H1 (cell line): ENCODE data around the gene ACAP1. TPM values are rescaled to one million over a fixed set of nuclear protein-coding genes. Genes with fewer than 3 reads are reported as not detected.

Experiments
- CTCF ChIA-PET: fragments of 300-600 bp; sonication (Branson Sonifier 250); formaldehyde crosslinking; loops from one replicate; lab custom pipeline; 2021; ENCODE audit not compliant: partially characterized antibody; lab: Charles Lee
- POLR2A ChIA-PET: fragments of 300-600 bp; sonication (Branson Sonifier 250); formaldehyde crosslinking; loops from one replicate; lab custom pipeline; 2021; ENCODE audit warnings: inconsistent platforms; ENCODE audit not compliant: partially characterized antibody; lab: Charles Lee
- DNase-seq, 2 experiments: peaks; one replicate each; pipeline versions ENCODE4 v3.0.0 to v3.0.0-alpha.2; 2010 to 2022; ENCODE audit warnings: low spot score in 2 of 2, low read depth in 1 of 2, mixed read lengths in 1 of 2
- FAIRE-seq: peaks from 2 replicates; lab custom pipeline; 2011; peaks lifted over from hg19 to GRCh38; lab: Jason Lieb, UNC
- H2AFZ ChIP-seq: 2 replicates; pipeline ENCODE4 v1.8.1; 2012; ENCODE audit warnings: low read length, inconsistent platforms
- H2AK5ac ChIP-seq: 2 replicates; pipeline ENCODE4 v1.6.1; 2013; ENCODE audit warnings: low read depth, low read length
- H2BK120ac ChIP-seq: replicated peaks from 2 replicates; pipeline ENCODE3; 2013; ENCODE audit warnings: low read depth, low read length, inconsistent platforms
- H2BK12ac ChIP-seq: 2 replicates; pipeline ENCODE4 v1.6.1; 2013; ENCODE audit warnings: low read depth, low read length
- H2BK15ac ChIP-seq: 2 replicates; pipeline ENCODE4 v1.6.1; 2013; ENCODE audit warnings: low read length
- H2BK20ac ChIP-seq: 2 replicates; pipeline ENCODE4 v1.6.1; 2013; ENCODE audit warnings: low read length
- H2BK5ac ChIP-seq: 2 replicates; pipeline ENCODE4 v1.6.1; 2013; ENCODE audit warnings: low read depth, low read length
- H3K14ac ChIP-seq: 2 replicates; pipeline ENCODE4 v1.6.1; 2013; ENCODE audit warnings: inconsistent platforms; ENCODE audit not compliant: insufficient read length
- H3K18ac ChIP-seq: 2 replicates; pipeline ENCODE4 v1.6.1; 2013; ENCODE audit warnings: low read length; ENCODE audit errors: extremely low read depth
- H3K23ac ChIP-seq: 2 replicates; pipeline ENCODE4 v1.6.1; 2013; ENCODE audit warnings: inconsistent platforms; ENCODE audit not compliant: insufficient read length
- H3K23me2 ChIP-seq: 2 replicates; pipeline ENCODE4 v1.6.1; 2013; ENCODE audit warnings: low read depth, low read length
- H3K27ac ChIP-seq: 2 replicates; pipeline ENCODE4 v1.6.1; 2011; ENCODE audit warnings: low read depth, low read length, inconsistent platforms
- H3K27me3 ChIP-seq, 4 experiments: replicated peaks in 1 of 4; 1 replicate in 1 of 4; 2 replicates in 3 of 4; pipeline versions ENCODE4 v1.6.1 to v1.8.1; 2011 to 2013; ENCODE audit warnings: low read length in 3 of 4, mild to moderate bottlenecking in 3 of 4, inconsistent platforms in 2 of 4, mixed read lengths in 2 of 4, moderate library complexity in 1 of 4; ENCODE audit not compliant: control insufficient read depth in 3 of 4, insufficient read depth in 3 of 4; ENCODE audit errors: extremely low read depth in 1 of 4
- H3K36me3 ChIP-seq, 4 experiments: 2 replicates each; pipeline versions ENCODE4 v1.6.1 to v1.8.1; 2011 to 2013; ENCODE audit warnings: mild to moderate bottlenecking in 4 of 4, low read length in 3 of 4, moderate library complexity in 2 of 4, control low read depth in 1 of 4, inconsistent platforms in 1 of 4; ENCODE audit not compliant: insufficient read depth in 4 of 4, control insufficient read depth in 2 of 4
- H3K4ac ChIP-seq: replicated peaks from 2 replicates; pipeline ENCODE3; 2013; ENCODE audit warnings: low read length, low read depth, mixed read lengths, inconsistent platforms; ENCODE audit not compliant: insufficient read length
- H3K4me1 ChIP-seq, 4 experiments: replicated peaks in 1 of 4; 1 replicate in 1 of 4; 2 replicates in 3 of 4; pipeline versions ENCODE4 v1.6.1 to v1.8.1; 2011 to 2013; ENCODE audit warnings: low read length in 3 of 4, inconsistent platforms in 2 of 4, mixed read lengths in 1 of 4; ENCODE audit not compliant: insufficient read depth in 4 of 4, control insufficient read depth in 3 of 4
- H3K4me2 ChIP-seq, 2 experiments: 2 replicates each; pipeline versions ENCODE4 v1.6.1 to v1.8.1; 2011 to 2013; ENCODE audit warnings: low read depth in 2 of 2, low read length in 2 of 2, control low read depth in 1 of 2, inconsistent platforms in 1 of 2, mild to moderate bottlenecking in 1 of 2; ENCODE audit not compliant: insufficient read depth in 1 of 2
- H3K4me3 ChIP-seq, 4 experiments: fragments of 200-600, 300-600 bp in 1 of 4; sonication (generic), shearing (Covaris generic), sonication (Bioruptor Twin) in 1 of 4; 2 replicates each; pipeline versions ENCODE4 v1.5.1 to v1.8.1; 2011 to 2016; ENCODE audit warnings: low read length in 4 of 4, low read depth in 3 of 4, control low read depth in 2 of 4, inconsistent platforms in 2 of 4, mild to moderate bottlenecking in 2 of 4, mixed read lengths in 1 of 4, moderate library complexity in 1 of 4; ENCODE audit not compliant: insufficient read depth in 2 of 4; ENCODE audit errors: extremely low read depth in 1 of 4
- H3K56ac ChIP-seq: replicated peaks from 2 replicates; pipeline ENCODE3; 2013; ENCODE audit warnings: low read depth, mild to moderate bottlenecking, mixed read lengths, low read length, inconsistent platforms; ENCODE audit not compliant: insufficient read length
- H3K79me1 ChIP-seq: 2 replicates; pipeline ENCODE4 v1.6.1; 2013; ENCODE audit warnings: low read depth, low read length, control low read depth
- H3K79me2 ChIP-seq, 2 experiments: 2 replicates each; pipeline versions ENCODE4 v1.6.1 to v1.8.1; 2012 to 2013; ENCODE audit warnings: low read length in 2 of 2, mild to moderate bottlenecking in 2 of 2, inconsistent platforms in 1 of 2; ENCODE audit not compliant: insufficient read depth in 2 of 2, control insufficient read depth in 1 of 2
- H3K9ac ChIP-seq, 4 experiments: replicated peaks in 1 of 4; 1 replicate in 1 of 4; 2 replicates in 3 of 4; pipeline versions ENCODE4 v1.6.1 to v1.8.1; 2011 to 2013; ENCODE audit warnings: low read depth in 3 of 4, low read length in 3 of 4, control low read depth in 2 of 4, mild to moderate bottlenecking in 2 of 4, moderate library complexity in 2 of 4, inconsistent platforms in 1 of 4; ENCODE audit errors: extremely low read depth in 1 of 4
- H3K9me3 ChIP-seq, 2 experiments: 2 replicates each; pipeline versions ENCODE4 v1.6.1 to v1.8.1; 2012 to 2013; ENCODE audit warnings: mild to moderate bottlenecking in 2 of 2, moderate library complexity in 2 of 2, control low read depth in 1 of 2, inconsistent platforms in 1 of 2, low read depth in 1 of 2, low read length in 1 of 2, mixed read lengths in 1 of 2; ENCODE audit not compliant: insufficient read depth in 2 of 2
- H4K20me1 ChIP-seq, 2 experiments: replicated peaks in 1 of 2; 2 replicates each; pipeline versions ENCODE3 to v1.8.1; 2011 to 2013; ENCODE audit warnings: inconsistent platforms in 2 of 2, low read length in 2 of 2, mild to moderate bottlenecking in 1 of 2; ENCODE audit not compliant: insufficient read depth in 2 of 2, control insufficient read depth in 1 of 2
- H4K5ac ChIP-seq: 2 replicates; pipeline ENCODE4 v1.6.1; 2013; ENCODE audit warnings: low read length, low read depth, mixed read lengths, inconsistent platforms; ENCODE audit not compliant: insufficient read length
- H4K8ac ChIP-seq: 2 replicates; pipeline ENCODE4 v1.8.0; 2013; ENCODE audit warnings: mild to moderate bottlenecking, moderate library complexity, low read length, inconsistent platforms; ENCODE audit not compliant: insufficient read depth; ENCODE audit errors: extremely low read depth
- H4K91ac ChIP-seq: replicated peaks from 2 replicates; pipeline ENCODE3; 2013; ENCODE audit warnings: low read length, mixed read lengths, inconsistent platforms; ENCODE audit not compliant: insufficient read length
- CBX8 ChIP-seq: fragments of 300-800, 300-1000 bp; sonication (generic); IDR thresholded peaks from 2 replicates; pipeline ENCODE4 v1.7.1; 2016; ENCODE audit warnings: low read depth, low read length, borderline replicate concordance
- CREB1 ChIP-seq: IDR thresholded peaks from 2 replicates; pipeline ENCODE4 v1.6.1; 2012; ENCODE audit warnings: inconsistent platforms
- CTBP2 ChIP-seq: IDR thresholded peaks from 2 replicates; pipeline ENCODE4 v1.7.0; 2011; ENCODE audit warnings: borderline replicate concordance, mild to moderate bottlenecking, moderate library complexity, mixed read lengths, low read length; ENCODE audit not compliant: insufficient read depth, insufficient read length
- EP300 ChIP-seq, 2 experiments: IDR thresholded peaks; 1 replicate in 1 of 2; 2 replicates in 1 of 2; pipeline ENCODE4 v1.6.1; 2011 to 2012; ENCODE audit warnings: low read depth in 2 of 2, low read length in 2 of 2, mild to moderate bottlenecking in 2 of 2, borderline replicate concordance in 1 of 2, inconsistent platforms in 1 of 2, moderate library complexity in 1 of 2
- POLR2AphosphoS5 ChIP-seq: IDR thresholded peaks from 2 replicates; pipeline ENCODE4 v1.6.1; 2011; ENCODE audit warnings: low read depth, low read length
- RAD21 ChIP-seq, 2 experiments: IDR thresholded peaks in 1 of 2; conservative IDR thresholded peaks in 1 of 2; 2 replicates each; pipeline ENCODE4 v1.6.1; 2011; ENCODE audit warnings: low read depth in 2 of 2, low read length in 2 of 2, improper control_type of control experiment in 1 of 2, inconsistent platforms in 1 of 2, mild to moderate bottlenecking in 1 of 2, moderate library complexity in 1 of 2
- SP1 ChIP-seq: IDR thresholded peaks from 2 replicates; pipeline ENCODE4 v1.6.1; 2011; ENCODE audit warnings: low read depth, low read length
- SP2 ChIP-seq: IDR thresholded peaks from 2 replicates; pipeline ENCODE4 v1.6.1; 2012; ENCODE audit warnings: mild to moderate bottlenecking, low read length, inconsistent platforms
- TAF7 ChIP-seq: optimal IDR thresholded peaks from 2 replicates; pipeline ENCODE3; 2011; ENCODE audit warnings: low read depth, mild to moderate bottlenecking, inconsistent platforms, low read length, moderate library complexity, borderline replicate concordance
- TEAD4 ChIP-seq: IDR thresholded peaks from 2 replicates; pipeline ENCODE4 v1.6.1; 2012; ENCODE audit warnings: low read depth, low read length, inconsistent platforms, mixed read lengths
- WGBS, 2 experiments: shearing (Covaris generic) in 1 of 2; methylation state at CpG; one replicate each; pipeline versions ENCODE4 v1.1.6 to v1.1.7; 2013 to 2015; ENCODE audit warnings: low lambda C conversion rate in 2 of 2, mixed read lengths in 2 of 2, inconsistent platforms in 1 of 2, low coverage in 1 of 2, missing lambda C conversion rate in 1 of 2; ENCODE audit not compliant: insufficient replicate concordance in 2 of 2, insufficient coverage in 1 of 2, insufficient read length in 1 of 2; ENCODE audit errors: extremely low coverage in 1 of 2, missing lambda C conversion rate in 1 of 2; 5-methylcytosine and 5-hydroxymethylcytosine counted together
- polyA plus RNA-seq, 7 experiments: library from polyadenylated mRNA; depleted of rRNA in 3 of 7; stranded (reverse) in 5 of 7; unstranded in 2 of 7; fragments of >200 nt in 5 of 7; fragments of 200-250 nt in 2 of 7; gene quantifications; 1 replicate in 5 of 7; 2 replicates in 1 of 7; 4 replicates in 1 of 7; pipeline versions ENCODE4 v1.2.1 to v1.2.3, GENCODE V29; 2011 to 2013; ENCODE audit warnings: missing spikeins in 2 of 7, mixed read lengths in 2 of 7
- total RNA-seq: library from RNA; stranded (reverse); fragmentation: NEBNext Ultra II Directional; extraction: Animal tissue kit (Norgen Biotek cat#: 25700); gene quantifications from 2 replicates; pipeline ENCODE4 v1.2.1, GENCODE V29; 2021

Gene ACAP1
- total and polyA plus RNA-seq, 2 of the 8 experiments (the other 6 are each of a cell fraction or from before 2014, with no cell fraction given), result 11.9 to 45.1 TPM

- no peaks in the 10 kb centered on the region for H3K27me3 ChIP-seq
- H3K9me3 ChIP-seq, result no peaks in the 10 kb centered on the region
- H2BK20ac ChIP-seq, result no peak within 1 kb of the TSS
- H3K9ac ChIP-seq, result peak within 1 kb of the TSS in 3 of 4 experiments; percentile 65 to 74 (median 70); a peak in 5 of 7 replicates
- H3K23ac ChIP-seq, result no peak within 1 kb of the TSS
- H3K4me3 ChIP-seq, result peak within 1 kb of the TSS; percentile 39 to 96 (median 84)
- ChIA-PET POLR2A (interaction anchor here (0.7 to 8.2 kb wide), 21 partner anchors 14 to 237 kb away, joined by 3 to 91 read pairs (median 4); partner anchors contain the start of genes ACAP1, FGF11, GPS2 and NEURL4), CTCF (interaction anchor here (0.6 to 14.1 kb wide), 16 partner anchors 8 to 208 kb away, joined by 3 to 167 read pairs (median 4); partner anchors contain the start of genes ACAP1, NEURL4, PLSCR3 and SLC2A4)
- peak within 1 kb of the TSS; percentile 39 for H3K56ac ChIP-seq
- H3K4me2 ChIP-seq, result peak within 1 kb of the TSS; percentile 92 to 98
- H2AK5ac ChIP-seq, result no peak within 1 kb of the TSS; the same call in 1 of the 2 replicates
- peak within 1 kb of the TSS; percentile 69 for H4K5ac ChIP-seq
- H2BK120ac ChIP-seq, result no peak within 1 kb of the TSS
- WGBS, 2 experiments, result 0% methylated on average over 38 of the region's 91 CpGs; no CpG with 5 or more reads in 1 of the 2 experiments
- no peak within 1 kb of the TSS; the same call in 1 of the 2 replicates for H2AFZ ChIP-seq
- peak within 1 kb of the TSS; percentile 92; the same call in 1 of the 2 replicates for H2BK5ac ChIP-seq
- peak within 1 kb of the TSS; percentile 90 for H3K18ac ChIP-seq
- H3K4ac ChIP-seq, result peak within 1 kb of the TSS; percentile 57
- DNase-seq, result peak; percentile 46 to 89
- H4K20me1 ChIP-seq, result peaks cover 0 to 2% of the 10 kb centered on the region in 2 experiments
- H3K79me2 ChIP-seq, result no peaks in the 10 kb centered on the region
- peaks cover 15% of the 10 kb centered on the region; the same call in 1 of the 2 replicates for H3K23me2 ChIP-seq
- no peak for FAIRE-seq
- peak within 1 kb of the TSS; percentile 81; the same call in 1 of the 2 replicates for H2BK15ac ChIP-seq
- no peaks in the 10 kb centered on the region for H3K36me3 ChIP-seq
- peaks cover 0 to 19% (median 10%) of the 10 kb centered on the region in 4 experiments; a peak in 6 of 7 replicates for H3K4me1 ChIP-seq
- H4K8ac ChIP-seq, result peak within 1 kb of the TSS; percentile 86; the same call in 1 of the 2 replicates
- no peaks in the 10 kb centered on the region for H3K79me1 ChIP-seq
- H2BK12ac ChIP-seq, result peak within 1 kb of the TSS; percentile 87; the same call in 1 of the 2 replicates
- H3K14ac ChIP-seq, result no peak within 1 kb of the TSS
- H3K27ac ChIP-seq, result peak within 1 kb of the TSS; percentile 66; the same call in 1 of the 2 replicates
- H4K91ac ChIP-seq, result peak within 1 kb of the TSS; percentile 58
- TF ChIP-seq TAF7, result peak; percentile 31
- TF ChIP-seq TEAD4, result peak; percentile 97
- TF ChIP-seq POLR2AphosphoS5, result peak; percentile 59
- TF ChIP-seq EP300 (IDR thresholded peaks at IDR 0.05; ENCODE audit: borderline replicate concordance in 1 of 2, low read depth in 2 of 2, low read length in 2 of 2), result peak in 1 of 2 experiments; percentile 80; a peak in 2 of 3 replicates
- no peak for TF ChIP-seq SP2
- no peak for TF ChIP-seq SP1
- 0 out of 2 replicates have a peak, but pooled peaks have one; percentile 22 for TF ChIP-seq CREB1
- no peak for TF ChIP-seq CBX8
- TF ChIP-seq RAD21 (IDR thresholded peaks at IDR 0.05 in 1 of 2, conservative IDR thresholded peaks at IDR 0.05 in 1 of 2; ENCODE audit: low read depth in 2 of 2, low read length in 2 of 2), result peak; percentile 24 to 48; a peak in 3 of 4 replicates
- TF ChIP-seq CTBP2, result peak; percentile 8
These were observed 15.6 kb downstream of the ACAP1 start, which contains the start of gene KCTD11 for GRCh38 chr17:7351665-7352502. KCTD11 (plus strand) TSS chr17:7352162.
